DND-41 (cell line): Measurements from ENCODE around the gene SMTN.

Source experiments
- ATAC-seq: fragments of 200-7000 bp; cut with Tn5 transposase; 3 replicates; pipeline ENCODE4 v1.9.1; 2021; ENCODE audit warnings: low read depth; ENCODE audit not compliant: insufficient read depth
- DNase-seq: peaks from one replicate; pipeline ENCODE4 v3.0.0-alpha.2; 2020
- H2AFZ ChIP-seq: 2 replicates; pipeline ENCODE4 v1.6.0; 2012; ENCODE audit warnings: low read depth, low read length
- H3K27ac ChIP-seq: 2 replicates; pipeline ENCODE4 v1.5.1; 2012; ENCODE audit warnings: low read length, inconsistent platforms
- H3K27me3 ChIP-seq: fragments of 200-600 bp; sonication (generic); 2 replicates; pipeline ENCODE4 v1.6.0; 2012; ENCODE audit warnings: low read length, mild to moderate bottlenecking, inconsistent platforms; ENCODE audit not compliant: insufficient read depth, poor library complexity
- H3K36me3 ChIP-seq: 2 replicates; pipeline ENCODE4 v1.5.1; 2012; ENCODE audit warnings: low read length, inconsistent platforms; ENCODE audit not compliant: insufficient read depth
- H3K4me1 ChIP-seq: 2 replicates; pipeline ENCODE4 v1.5.1; 2012; ENCODE audit warnings: mild to moderate bottlenecking, low read length; ENCODE audit not compliant: insufficient read depth
- H3K4me2 ChIP-seq: 2 replicates; pipeline ENCODE4 v1.6.0; 2012; ENCODE audit warnings: mild to moderate bottlenecking, moderate library complexity, low read length, inconsistent platforms; ENCODE audit not compliant: insufficient read depth
- H3K4me3 ChIP-seq, 2 experiments: fragments of 200-600 bp in 1 of 2; shearing (Covaris generic) in 1 of 2; 2 replicates each; pipeline ENCODE4 v1.5.1; 2012 to 2016; ENCODE audit warnings: inconsistent platforms in 2 of 2, low read length in 2 of 2, mild to moderate bottlenecking in 2 of 2, low read depth in 1 of 2, moderate library complexity in 1 of 2
- H3K79me2 ChIP-seq: 2 replicates; pipeline ENCODE4 v1.6.0; 2012; ENCODE audit warnings: low read length, inconsistent platforms; ENCODE audit not compliant: insufficient read depth
- H3K9ac ChIP-seq: 2 replicates; pipeline ENCODE4 v1.6.0; 2012; ENCODE audit warnings: low read depth, mild to moderate bottlenecking, inconsistent platforms, low read length, moderate library complexity
- H3K9me3 ChIP-seq: 2 replicates; pipeline ENCODE4 v1.5.1; 2012; ENCODE audit warnings: low read length, moderate library complexity, mild to moderate bottlenecking, inconsistent platforms; ENCODE audit not compliant: insufficient read depth, severe bottlenecking
- H4K20me1 ChIP-seq: 2 replicates; pipeline ENCODE4 v1.6.0; 2012; ENCODE audit warnings: low read length; ENCODE audit not compliant: insufficient read depth
- CTCF ChIP-seq: IDR thresholded peaks from 2 replicates; pipeline ENCODE4 v1.5.1; 2012; ENCODE audit warnings: borderline replicate concordance, low read length, moderate library complexity, mild to moderate bottlenecking; ENCODE audit not compliant: poor library complexity, severe bottlenecking; ENCODE audit errors: extremely low read depth
- EZH2 ChIP-seq: IDR thresholded peaks from 3 replicates; pipeline ENCODE4 v1.6.1; 2012; ENCODE audit warnings: borderline replicate concordance, low read depth, mild to moderate bottlenecking, moderate library complexity, low read length, inconsistent platforms; ENCODE audit not compliant: severe bottlenecking

The SMTN gene

GRCh38 chr22:31097941-31098631, 17.0 kb downstream of the SMTN start:
- Histone ChIP-seq H3K4me1 (no peaks in the 10 kb centered on the region), H3K9me3 (no peaks in the 10 kb centered on the region), H4K20me1 (no peaks in the 10 kb centered on the region), H3K4me3 (no peak overlapping the region), H2AFZ (no peak overlapping the region), H3K36me3 (peaks cover 48% of the 10 kb centered on the region), H3K9ac (no peak overlapping the region), H3K27ac (no peak overlapping the region), H3K4me2 (no peak overlapping the region), H3K27me3 (no peaks in the 10 kb centered on the region), H3K79me2 (no peaks in the 10 kb centered on the region)
- ATAC-seq (no peak), DNase-seq (no peak)
- TF ChIP-seq EZH2 (no peak), CTCF (no peak)

GRCh38 chr22:31098632-31099110, 17.6 kb downstream of the SMTN start:
- no peak overlapping the region for H2AFZ ChIP-seq
- peaks cover 45% of the 10 kb centered on the region for H3K36me3 ChIP-seq
- ATAC-seq: no peak

GRCh38 chr22:31099386-31099785, 18.3 kb downstream of the SMTN start:
- Histone ChIP-seq H3K9ac (no peak overlapping the region), H3K36me3 (peaks cover 45% of the 10 kb centered on the region), H3K9me3 (no peaks in the 10 kb centered on the region), H3K4me2 (no peak overlapping the region), H4K20me1 (no peaks in the 10 kb centered on the region), H2AFZ (no peak overlapping the region), H3K79me2 (no peaks in the 10 kb centered on the region), H3K27me3 (no peaks in the 10 kb centered on the region), H3K4me1 (no peaks in the 10 kb centered on the region), H3K4me3 (no peak overlapping the region), H3K27ac (no peak overlapping the region)
- no peak for ATAC-seq
- TF ChIP-seq EZH2 (no peak), CTCF (no peak)
- no peak for DNase-seq

More at GRCh38 chr22:31098632-31099110, 17.6 kb downstream of the SMTN start:
- Histone ChIP-seq H3K27ac (no peak overlapping the region), H3K9me3 (no peaks in the 10 kb centered on the region), H3K27me3 (no peaks in the 10 kb centered on the region), H3K4me3 (no peak overlapping the region), H4K20me1 (no peaks in the 10 kb centered on the region), H3K4me2 (no peak overlapping the region), H3K9ac (no peak overlapping the region), H3K79me2 (no peaks in the 10 kb centered on the region), H3K4me1 (no peaks in the 10 kb centered on the region)
- no peak for TF ChIP-seq EZH2
- no peak for TF ChIP-seq CTCF
- no peak for DNase-seq
